Posterior cingulate gyrus (tissue), 11 donors: ENCODE results near the gene SRP54.
"Not testable (repeated sequence)": the region's sequence is repeated elsewhere in the genome, so short reads cannot be mapped to it uniquely, and the experiment has no call there.

ENCODE experiments used
- DNase-seq, 10 donors: peaks; one replicate each; pipeline versions ENCODE4 v3.0.0 to v3.0.0-alpha.2; 2020 to 2021; ENCODE audit warnings: mixed read lengths in 3 of 10
- intact Hi-C: fragments of 100-400 bp; cut with DNase I; formaldehyde crosslinking; loops from one replicate; pipeline ENCODE4 v1.15.1; 2023

The SRP54 gene

GRCh38 chr14:35045798-35046047 lies 62.9 kb downstream of the SRP54 start:
- no peak for DNase-seq
- intact Hi-C loops, result loop anchor here (1.0 to 10.0 kb wide), 5 partner anchors 63 to 373 kb away; partner anchors contain the start of genes PRORP and SRP54

GRCh38 chr14:35046048-35046750 lies 63.4 kb downstream of the SRP54 start, which contains the start of gene FAM177A1:
FAM177A1 (plus strand) TSS chr14:35046272; CDS start chr14:35046464, 192 bp downstream.
- DNase-seq, result peak; percentile 95 to 100 (median 98)
- intact Hi-C loops, result loop anchor here (1.0 to 10.0 kb wide), 5 partner anchors 64 to 374 kb away; partner anchors contain the start of genes PRORP and SRP54

DNA sequence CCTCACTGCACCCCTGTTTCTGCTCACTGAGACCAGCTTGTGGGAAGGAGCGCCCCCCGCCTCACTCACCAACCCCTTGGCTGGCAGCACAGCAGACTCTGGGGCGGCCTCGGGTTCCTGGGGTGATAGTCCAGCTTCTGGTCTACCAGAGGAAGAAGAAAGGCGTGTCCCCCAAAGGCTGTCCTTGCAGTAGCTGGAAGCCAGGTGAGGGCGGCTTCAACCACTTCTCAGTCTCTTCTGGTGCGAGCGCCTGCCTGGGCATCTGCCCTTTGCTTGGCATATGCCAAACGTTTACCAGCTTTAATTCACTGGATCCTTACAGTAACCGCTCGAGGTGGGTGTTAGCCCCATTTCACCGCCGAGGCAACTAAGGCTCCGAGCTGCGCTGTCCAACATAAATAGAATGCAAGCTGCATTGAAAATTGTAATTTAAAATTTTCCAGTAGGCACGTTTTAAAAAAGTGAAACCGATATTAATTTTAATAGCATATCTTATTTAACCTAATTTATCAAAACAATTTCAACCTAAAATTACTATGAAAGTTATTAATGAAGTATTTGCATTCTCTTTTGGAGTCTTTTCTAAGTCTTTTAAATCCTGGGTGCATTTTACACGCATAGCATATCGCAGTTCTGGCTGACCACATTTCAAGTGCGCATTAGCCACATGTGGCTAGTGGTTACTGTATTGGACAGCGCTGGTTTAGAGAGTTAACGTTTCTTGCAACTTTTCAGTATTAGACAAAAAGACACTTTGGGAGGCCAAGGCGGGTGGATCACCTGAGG lies 64.2 kb downstream of the SRP54 start:
- peak in 3 of 10 donors; percentile 36 to 84 (median 40) for DNase-seq
- intact Hi-C loops, result loop anchor here (1.0 to 10.0 kb wide), 5 partner anchors 65 to 375 kb away; partner anchors contain the start of genes PRORP and SRP54

- DNase-seq, result no peak
- intact Hi-C loops, result loop anchor here (2.0 to 10.0 kb wide), 3 partner anchors 175 to 376 kb away; no protein-coding TSS in a partner anchor
Measured at GRCh38 chr14:35047976-35048513, 65.3 kb downstream of the SRP54 start.

DNA sequence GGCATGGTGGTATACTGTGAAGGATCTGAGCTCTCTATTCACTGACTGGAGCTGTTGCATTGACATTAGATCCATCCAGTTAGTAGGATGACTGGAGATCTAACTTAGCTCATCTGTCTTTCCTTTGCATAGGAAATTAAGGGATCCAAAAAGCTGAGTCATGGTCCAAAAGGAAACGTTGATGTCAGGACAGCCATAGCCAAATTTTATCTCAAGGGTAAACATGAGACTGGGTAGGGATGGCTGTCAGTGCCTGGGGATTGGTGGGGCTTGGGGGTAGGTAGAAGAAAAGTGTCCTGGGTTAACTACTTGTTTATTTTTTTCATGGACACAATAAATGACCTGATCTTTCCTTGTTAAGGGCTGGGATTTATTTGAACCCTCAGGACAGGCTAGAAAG lies 67.9 kb downstream of the SRP54 start:
- intact Hi-C loops, result no loop called here

GRCh38 chr14:35051796-35052195 lies 69.0 kb downstream of the SRP54 start:
- DNase-seq, result no peak
- intact Hi-C loops, result no loop called here

More for the DNA sequence above, 67.9 kb downstream of the SRP54 start:
- no peak for DNase-seq

DNA sequence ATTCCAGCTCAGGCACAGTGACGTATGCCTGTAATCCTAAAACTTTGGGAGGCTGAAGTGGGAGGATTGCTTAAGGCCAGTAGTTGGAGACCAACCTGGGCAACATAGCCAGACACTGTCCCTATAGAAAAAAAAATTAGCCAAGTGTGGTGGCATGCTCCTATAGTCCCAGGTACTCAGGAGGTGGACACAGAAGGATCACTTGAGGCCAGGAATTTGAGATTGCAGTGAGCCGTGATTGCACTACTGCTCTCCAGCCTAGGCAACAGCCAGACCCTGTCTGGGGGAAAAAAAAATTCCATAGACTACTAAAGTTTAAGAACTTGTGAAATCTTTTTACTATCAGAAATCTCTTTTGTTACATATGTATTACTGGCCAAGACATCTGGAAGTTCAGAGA lies 69.8 kb downstream of the SRP54 start:
- intact Hi-C loops, result no loop called here
- DNase-seq, result no peak

DNA sequence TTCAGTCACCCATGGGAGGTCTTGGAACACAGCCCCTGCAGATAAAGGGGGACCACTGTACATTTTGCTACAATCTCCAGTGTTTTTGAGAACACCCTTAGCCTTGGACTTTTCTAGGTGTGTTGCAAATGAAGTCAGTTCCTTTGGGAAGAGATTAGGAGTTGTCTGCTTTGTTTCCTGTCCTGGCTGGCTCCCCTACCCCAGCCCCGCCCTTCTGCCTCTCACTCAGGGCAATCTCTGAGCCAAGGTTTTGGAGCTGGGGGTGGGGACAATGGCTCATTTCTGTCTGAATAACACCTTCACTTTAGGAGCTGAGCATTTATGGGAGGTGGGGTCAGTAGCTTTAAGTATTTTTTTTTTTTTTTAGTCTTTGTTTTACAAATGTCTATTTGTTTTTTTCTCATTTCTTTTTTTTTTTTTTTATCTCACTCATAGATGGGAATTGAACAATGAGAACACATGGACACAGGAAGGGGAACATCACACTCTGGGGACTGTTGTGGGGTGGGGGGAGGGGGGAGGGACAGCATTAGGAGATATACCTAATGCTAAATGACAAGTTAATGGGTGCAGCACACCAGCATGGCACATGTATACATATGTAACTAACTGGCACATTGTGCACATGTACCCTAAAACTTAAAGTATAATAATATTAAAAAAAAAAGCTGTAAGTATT lies 78.5 kb downstream of the SRP54 start:
- DNase-seq, intact Hi-C loops: not testable (repeated sequence)

DNA sequence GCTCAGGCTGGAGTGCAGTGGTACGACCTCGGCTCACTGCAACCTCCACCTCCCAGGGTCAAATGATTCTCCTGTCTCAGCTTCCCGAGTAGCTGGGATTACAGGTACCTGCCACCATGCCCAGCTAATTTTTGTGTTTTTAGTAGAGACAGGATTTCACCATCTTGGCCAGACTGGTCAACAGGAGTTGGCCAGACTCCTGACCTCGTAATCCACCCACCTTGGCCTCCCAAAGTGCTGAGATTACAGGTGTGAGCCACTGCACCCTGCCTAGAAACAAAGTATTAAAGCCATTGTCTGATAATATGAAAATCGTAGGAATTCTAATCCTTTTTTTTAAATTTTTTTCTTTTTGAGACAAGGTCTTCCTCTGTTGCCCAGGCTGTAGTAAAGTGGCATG lies 82.9 kb downstream of the SRP54 start:
- intact Hi-C loops, DNase-seq: not testable (repeated sequence)

DNA sequence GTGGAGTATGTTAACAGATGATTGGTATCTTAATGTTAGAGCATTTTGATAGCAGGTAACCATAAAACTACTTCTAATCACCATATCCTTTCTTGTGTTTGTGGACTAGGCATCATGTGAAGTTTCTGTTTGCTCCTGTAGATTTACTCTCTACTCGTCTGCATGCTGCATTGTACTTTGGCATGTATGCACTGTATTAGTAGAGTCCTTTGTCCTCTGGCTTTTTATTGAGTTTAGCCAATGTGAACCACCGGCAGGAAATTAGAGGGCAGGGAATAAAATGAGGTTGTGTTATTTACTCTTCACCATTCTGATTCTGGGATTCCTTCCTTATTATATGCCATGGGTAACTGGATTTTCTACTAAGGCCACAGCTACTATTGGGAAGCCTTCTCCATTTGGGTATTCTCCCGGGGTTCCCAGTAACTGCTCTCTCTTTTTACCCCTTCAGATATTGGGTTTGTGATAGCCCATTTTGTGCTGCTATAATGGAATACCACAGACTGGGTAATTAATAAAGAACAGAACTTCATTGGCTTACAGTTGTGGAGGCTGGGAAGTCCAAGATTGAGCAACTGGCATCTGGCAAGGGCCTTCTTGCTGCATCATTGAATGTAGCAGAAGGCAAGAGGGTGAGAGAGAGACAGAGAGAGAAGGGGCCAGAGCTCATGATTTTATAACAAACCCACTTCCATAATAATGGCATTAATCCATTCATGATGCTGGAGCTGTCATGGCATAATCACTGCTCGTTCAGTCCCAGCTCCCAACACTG lies 85.6 kb downstream of the SRP54 start:
- intact Hi-C loops, result no loop called here
- no peak for DNase-seq

DNA sequence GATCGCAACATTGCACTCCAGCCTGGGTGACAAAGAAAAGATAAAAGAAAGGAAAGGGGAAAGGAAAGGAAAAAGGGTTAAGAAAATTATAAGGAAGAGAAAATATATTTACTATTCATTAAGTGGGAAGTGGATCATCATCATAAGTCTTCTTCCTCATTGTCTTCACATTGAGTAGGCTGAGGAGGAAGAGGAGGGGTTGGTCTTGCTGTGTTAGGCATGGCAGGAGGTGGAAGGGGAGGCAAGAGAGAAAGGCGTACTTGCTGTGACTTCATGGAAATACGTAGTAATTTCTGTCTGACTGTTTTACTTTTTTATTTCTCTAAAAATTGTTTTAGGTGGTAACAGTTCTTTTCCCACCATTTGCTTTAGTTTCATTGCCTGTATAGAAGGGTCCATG lies 89.4 kb downstream of the SRP54 start:
- no peak for DNase-seq
- intact Hi-C loops, result no loop called here

GRCh38 chr14:35073486-35073885 lies 90.7 kb downstream of the SRP54 start:
- intact Hi-C loops, result no loop called here
- no peak for DNase-seq

DNA sequence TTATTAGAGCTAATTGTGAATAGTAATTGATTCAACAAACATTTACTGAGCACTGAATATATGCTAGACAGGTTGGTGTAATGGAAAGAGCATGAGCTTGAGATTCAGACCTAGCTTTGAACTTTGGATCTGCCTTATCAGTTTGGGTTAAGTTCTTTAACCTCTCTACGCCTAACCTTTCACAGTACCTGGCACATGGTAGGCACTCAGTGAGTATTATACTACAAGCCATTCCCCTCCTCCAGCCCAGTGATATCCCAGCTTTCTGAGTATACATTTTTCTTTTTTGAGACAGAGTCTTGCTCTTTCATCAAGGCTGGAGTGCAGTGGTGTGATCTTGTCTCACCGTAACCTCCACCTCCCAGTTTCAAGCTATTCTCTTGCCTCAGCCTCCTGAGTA lies 95.3 kb downstream of the SRP54 start:
- intact Hi-C loops, result no loop called here
- DNase-seq, result no peak
